Measurements from ENCODE around the gene TOLLIP. TPM values are rescaled to one million over a fixed set of nuclear protein-coding genes. Genes with fewer than 3 reads are reported as not detected.

TOLLIP gene
- polyA plus RNA-seq, 1 donor from 2014 or later = 32.2 TPM

- Mint-ChIP-seq H3K4me3 (no peak overlapping the region), H3K27me3 (no peaks in the 10 kb centered on the region), H3K9me3 (no peaks in the 10 kb centered on the region), H3K36me3 (peaks cover 2% of the 10 kb centered on the region), H3K27ac (no peak overlapping the region), H3K4me1 (peaks cover 0 to 2% (median 0%) of the 10 kb centered on the region in 3 donors)
Measured at GRCh38 chr11:1290052-1291040, 19.1 kb downstream of the TOLLIP start.

- Mint-ChIP-seq H3K4me1 (peaks cover 0 to 2% (median 0%) of the 10 kb centered on the region in 3 donors), H3K27me3 (no peaks in the 10 kb centered on the region), H3K36me3 (peaks cover 2% of the 10 kb centered on the region), H3K27ac (no peak overlapping the region), H3K4me3 (no peak overlapping the region), H3K9me3 (no peaks in the 10 kb centered on the region)
Measured at GRCh38 chr11:1289211-1289935, 20.1 kb downstream of the TOLLIP start.

GRCh38 chr11:1288426-1289151 lies 20.8 kb downstream of the TOLLIP start:
- peaks cover 2% of the 10 kb centered on the region for H3K36me3 Mint-ChIP-seq
- H3K27me3 Mint-ChIP-seq = no peaks in the 10 kb centered on the region
- no peak overlapping the region for H3K27ac Mint-ChIP-seq
- H3K4me1 Mint-ChIP-seq = peaks cover 0 to 2% (median 0%) of the 10 kb centered on the region in 3 donors
- no peaks in the 10 kb centered on the region for H3K9me3 Mint-ChIP-seq
- H3K4me3 Mint-ChIP-seq = no peak overlapping the region

GRCh38 chr11:1287928-1288327 lies 21.5 kb downstream of the TOLLIP start:
- Mint-ChIP-seq H3K27ac (peak overlapping the region in 1 of 3 donors; percentile 78), H3K9me3 (no peaks in the 10 kb centered on the region), H3K36me3 (peaks cover 2% of the 10 kb centered on the region), H3K27me3 (no peaks in the 10 kb centered on the region), H3K4me1 (peaks cover 0 to 2% (median 0%) of the 10 kb centered on the region in 3 donors), H3K4me3 (no peak overlapping the region)

GRCh38 chr11:1285876-1286275 lies 23.6 kb downstream of the TOLLIP start:
- Mint-ChIP-seq H3K9me3 (no peaks in the 10 kb centered on the region), H3K4me1 (no peaks in the 10 kb centered on the region), H3K4me3 (no peak overlapping the region), H3K27me3 (no peaks in the 10 kb centered on the region), H3K36me3 (peaks cover under 1% of the 10 kb centered on the region), H3K27ac (no peak overlapping the region)

GRCh38 chr11:1285316-1285744 lies 24.1 kb downstream of the TOLLIP start:
- H3K4me3 Mint-ChIP-seq = no peak overlapping the region
- H3K36me3 Mint-ChIP-seq = no peaks in the 10 kb centered on the region
- no peaks in the 10 kb centered on the region for H3K9me3 Mint-ChIP-seq
- H3K27ac Mint-ChIP-seq = no peak overlapping the region
- H3K4me1 Mint-ChIP-seq = no peaks in the 10 kb centered on the region
- no peaks in the 10 kb centered on the region for H3K27me3 Mint-ChIP-seq

- H3K9me3 Mint-ChIP-seq = no peaks in the 10 kb centered on the region
- H3K36me3 Mint-ChIP-seq = no peaks in the 10 kb centered on the region
- no peaks in the 10 kb centered on the region for H3K4me1 Mint-ChIP-seq
- H3K4me3 Mint-ChIP-seq = no peak overlapping the region
- H3K27ac Mint-ChIP-seq = no peak overlapping the region
- no peaks in the 10 kb centered on the region for H3K27me3 Mint-ChIP-seq
Measured at GRCh38 chr11:1283906-1284305, 25.5 kb downstream of the TOLLIP start.

GRCh38 chr11:1283091-1283511 lies 26.3 kb downstream of the TOLLIP start:
- Mint-ChIP-seq H3K4me3 (no peak overlapping the region), H3K36me3 (no peaks in the 10 kb centered on the region), H3K27ac (no peak overlapping the region), H3K9me3 (no peaks in the 10 kb centered on the region), H3K4me1 (no peaks in the 10 kb centered on the region), H3K27me3 (no peaks in the 10 kb centered on the region)

GRCh38 chr11:1281974-1282365 lies 27.5 kb downstream of the TOLLIP start:
- H3K27ac Mint-ChIP-seq = no peak overlapping the region
- H3K4me1 Mint-ChIP-seq = no peaks in the 10 kb centered on the region
- no peaks in the 10 kb centered on the region for H3K9me3 Mint-ChIP-seq
- no peaks in the 10 kb centered on the region for H3K27me3 Mint-ChIP-seq
- H3K4me3 Mint-ChIP-seq = no peak overlapping the region
- no peaks in the 10 kb centered on the region for H3K36me3 Mint-ChIP-seq

GRCh38 chr11:1281326-1281973 lies 28.0 kb downstream of the TOLLIP start:
- H3K36me3 Mint-ChIP-seq = no peaks in the 10 kb centered on the region
- H3K27ac Mint-ChIP-seq = no peak overlapping the region
- H3K4me3 Mint-ChIP-seq = no peak overlapping the region
- H3K9me3 Mint-ChIP-seq = no peaks in the 10 kb centered on the region
- H3K4me1 Mint-ChIP-seq = no peaks in the 10 kb centered on the region
- H3K27me3 Mint-ChIP-seq = no peaks in the 10 kb centered on the region

- Mint-ChIP-seq H3K9me3 (no peaks in the 10 kb centered on the region), H3K4me3 (no peak overlapping the region), H3K36me3 (no peaks in the 10 kb centered on the region)
Measured at GRCh38 chr11:1280116-1281035, 29.1 kb downstream of the TOLLIP start.

GRCh38 chr11:1279674-1280055 lies 29.8 kb downstream of the TOLLIP start:
- H3K4me1 Mint-ChIP-seq = no peaks in the 10 kb centered on the region

More at GRCh38 chr11:1280116-1281035, 29.1 kb downstream of the TOLLIP start:
- Mint-ChIP-seq H3K27ac (peak overlapping the region in 1 of 3 donors; percentile 76), H3K27me3 (no peaks in the 10 kb centered on the region), H3K4me1 (no peaks in the 10 kb centered on the region)

GRCh38 chr11:1278766-1279673 lies 30.4 kb downstream of the TOLLIP start:
- Mint-ChIP-seq H3K9me3 (no peaks in the 10 kb centered on the region), H3K36me3 (no peaks in the 10 kb centered on the region), H3K27me3 (no peaks in the 10 kb centered on the region), H3K4me3 (peak overlapping the region in 1 of 4 donors; percentile 39), H3K27ac (no peak overlapping the region), H3K4me1 (no peaks in the 10 kb centered on the region)

More at GRCh38 chr11:1279674-1280055, 29.8 kb downstream of the TOLLIP start:
- Mint-ChIP-seq H3K27ac (no peak overlapping the region), H3K9me3 (no peaks in the 10 kb centered on the region), H3K36me3 (no peaks in the 10 kb centered on the region), H3K27me3 (no peaks in the 10 kb centered on the region), H3K4me3 (peak overlapping the region in 1 of 4 donors; percentile 39)

All from IgD-negative memory B cell (primary cell).